GM18526 (cell line): ENCODE measurements around the gene CRIM1.

Experiments used
- POLR2A ChIP-seq: IDR thresholded peaks from 3 replicates; pipeline ENCODE4 v1.6.1; 2011; ENCODE audit not compliant: insufficient read length; ENCODE audit errors: extremely low read depth

The CRIM1 gene

GRCh38 chr2:36540986-36541754 is 185.6 kb downstream of the CRIM1 start:
- TF ChIP-seq POLR2A = no peak

- TF ChIP-seq POLR2A = no peak
Measured at GRCh38 chr2:36541891-36542595, 186.5 kb downstream of the CRIM1 start.

GRCh38 chr2:36544638-36545338 is 189.2 kb downstream of the CRIM1 start:
- TF ChIP-seq POLR2A = no peak

GRCh38 chr2:36545871-36546416 is 190.4 kb downstream of the CRIM1 start:
- no peak for TF ChIP-seq POLR2A

GRCh38 chr2:36547906-36548305 is 192.3 kb downstream of the CRIM1 start:
- no peak for TF ChIP-seq POLR2A

- no peak for TF ChIP-seq POLR2A
Measured at GRCh38 chr2:36549165-36549574, 193.6 kb downstream of the CRIM1 start.

GRCh38 chr2:36550006-36550405 is 194.4 kb downstream of the CRIM1 start:
- TF ChIP-seq POLR2A = no peak

GRCh38 chr2:36553683-36554082 is 198.1 kb downstream of the CRIM1 start:
- no peak for TF ChIP-seq POLR2A

GRCh38 chr2:36554531-36554930 is 199.0 kb downstream of the CRIM1 start:
- TF ChIP-seq POLR2A = no peak

- no peak for TF ChIP-seq POLR2A
Measured at GRCh38 chr2:36555789-36556188, 200.2 kb downstream of the CRIM1 start.

GRCh38 chr2:36556842-36557241 is 201.3 kb downstream of the CRIM1 start:
- TF ChIP-seq POLR2A = no peak

- no peak for TF ChIP-seq POLR2A
Measured at GRCh38 chr2:36559221-36559942, 203.8 kb downstream of the CRIM1 start.

GRCh38 chr2:36560726-36561125 is 205.1 kb downstream of the CRIM1 start:
- no peak for TF ChIP-seq POLR2A

- no peak for TF ChIP-seq POLR2A
Measured at GRCh38 chr2:36561237-36561944, 205.8 kb downstream of the CRIM1 start.
